Liver (tissue), 9 donors: ENCODE data around the gene SLC38A3. TPM values are rescaled to one million over a fixed set of nuclear protein-coding genes. Genes with fewer than 3 reads are reported as not detected.

Experiments used
- DNase-seq: peaks from one replicate; pipeline ENCODE4 v3.0.0-alpha.2; 2017; ENCODE audit warnings: low spot score
- H3K27ac ChIP-seq, 2 donors: one replicate each; pipeline ENCODE4 v1.7.0; 2013; ENCODE audit warnings: inconsistent platforms in 2 of 2, low read length in 2 of 2, control low read depth in 1 of 2, low read depth in 1 of 2, mild to moderate bottlenecking in 1 of 2
- H3K27me3 ChIP-seq, 4 donors: one replicate each; pipeline versions ENCODE4 v1.6.1 to v1.7.0; 2013; ENCODE audit warnings: low read length in 3 of 4, inconsistent platforms in 1 of 4, mild to moderate bottlenecking in 1 of 4, moderate library complexity in 1 of 4; ENCODE audit not compliant: control insufficient read depth in 4 of 4, insufficient read depth in 4 of 4
- H3K36me3 ChIP-seq, 4 donors: one replicate each; pipeline versions ENCODE4 v1.6.1 to v1.7.0; 2013; ENCODE audit warnings: low read length in 3 of 4, mild to moderate bottlenecking in 3 of 4, low read depth in 1 of 4, moderate library complexity in 1 of 4; ENCODE audit not compliant: control insufficient read depth in 4 of 4, insufficient read depth in 3 of 4
- H3K4me1 ChIP-seq, 4 donors: one replicate each; pipeline versions ENCODE4 v1.6.1 to v1.7.0; 2013; ENCODE audit warnings: low read length in 3 of 4, mild to moderate bottlenecking in 3 of 4, moderate library complexity in 1 of 4; ENCODE audit not compliant: control insufficient read depth in 4 of 4, insufficient read depth in 4 of 4
- H3K4me3 ChIP-seq, 3 donors: one replicate each; pipeline versions ENCODE4 v1.6.1 to v1.7.0; 2013; ENCODE audit warnings: low read length in 3 of 3, control low read depth in 1 of 3, low read depth in 1 of 3, mild to moderate bottlenecking in 1 of 3
- H3K9ac ChIP-seq, 2 donors: one replicate each; pipeline ENCODE4 v1.7.0; 2013; ENCODE audit warnings: low read length in 2 of 2, mild to moderate bottlenecking in 2 of 2, moderate library complexity in 2 of 2, control low read depth in 1 of 2, low read depth in 1 of 2
- H3K9me3 ChIP-seq, 4 donors: one replicate each; pipeline versions ENCODE4 v1.6.1 to v1.7.0; 2013; ENCODE audit warnings: low read length in 3 of 4; ENCODE audit not compliant: control insufficient read depth in 4 of 4
- FOXA1 ChIP-seq: IDR thresholded peaks from 2 replicates; pipeline ENCODE4 v1.6.1; 2016; ENCODE audit warnings: antibody characterized with exemption
- FOXA2 ChIP-seq: IDR thresholded peaks from 2 replicates; pipeline ENCODE4 v1.6.1; 2016; ENCODE audit warnings: antibody characterized with exemption
- GABPA ChIP-seq, 2 donors: IDR thresholded peaks in 1 of 2; conservative IDR thresholded peaks in 1 of 2; 2 replicates each; pipeline ENCODE4 v1.6.1; 2016; ENCODE audit warnings: antibody characterized with exemption in 2 of 2, mild to moderate bottlenecking in 1 of 2, moderate library complexity in 1 of 2
- HNF4G ChIP-seq: IDR thresholded peaks from 2 replicates; pipeline ENCODE4 v1.6.1; 2016; ENCODE audit warnings: antibody characterized with exemption
- JUND ChIP-seq, 2 donors: IDR thresholded peaks; 2 replicates each; pipeline ENCODE4 v1.6.1; 2016; ENCODE audit warnings: antibody characterized with exemption in 2 of 2
- NR2F2 ChIP-seq: IDR thresholded peaks from 2 replicates; pipeline ENCODE4 v1.6.1; 2016; ENCODE audit warnings: antibody characterized with exemption
- RAD21 ChIP-seq, 2 donors: IDR thresholded peaks; 2 replicates each; pipeline ENCODE4 v1.6.1; 2016; ENCODE audit warnings: antibody characterized with exemption in 2 of 2, mild to moderate bottlenecking in 2 of 2
- SP1 ChIP-seq: IDR thresholded peaks from 2 replicates; pipeline ENCODE4 v1.6.1; 2018; ENCODE audit warnings: antibody characterized with exemption, mild to moderate bottlenecking
- YY1 ChIP-seq: IDR thresholded peaks from 2 replicates; pipeline ENCODE4 v1.6.1; 2016; ENCODE audit warnings: antibody characterized with exemption, mild to moderate bottlenecking
- WGBS: extraction: QIAGEN DNeasy Blood & Tissue Kit; methylation state at CpG from one replicate; pipeline ENCODE4 v1.1.7; 2013; 5-methylcytosine and 5-hydroxymethylcytosine counted together
- polyA plus RNA-seq, 2 donors: library from polyadenylated mRNA; stranded (reverse) in 1 of 2; unstranded in 1 of 2; fragments of 200-250 nt in 1 of 2; fragments of >200 nt in 1 of 2; fragmentation: Nextera tagmentation in 1 of 2; extraction: Ambion mirVana in 1 of 2; gene quantifications; one replicate each; pipeline versions ENCODE4 v1.2.1 to v1.2.3, GENCODE V29; 2013 to 2015
- total RNA-seq, 2 donors: library from RNA; depleted of rRNA; stranded (reverse); fragments of >200 nt; gene quantifications; one replicate each; pipeline ENCODE4 v1.2.3, GENCODE V29; 2014
- TF ChIP-seq, protein P1 (sequence below): IDR thresholded peaks from 2 replicates; pipeline ENCODE4 v1.6.1; 2016; ENCODE audit warnings: antibody characterized with exemption
- TF ChIP-seq, protein P2 (sequence below): fragments of 150-350 bp; IDR thresholded peaks from 2 replicates; pipeline ENCODE4 v1.5.1; 2017; ENCODE audit warnings: improper control_type of control experiment, low read depth, low read length; ENCODE audit not compliant: missing input control
- TF ChIP-seq, protein P3 (sequence below): IDR thresholded peaks from 2 replicates; pipeline ENCODE4 v1.6.1; 2016; ENCODE audit warnings: antibody characterized with exemption
- TF ChIP-seq, protein P4 (sequence below): IDR thresholded peaks from 2 replicates; pipeline ENCODE4 v1.6.1; 2016; ENCODE audit warnings: antibody characterized with exemption, mild to moderate bottlenecking
- donor health status: healthy.
- donor health status: healthy.
- donor health status: healthy.
- donor health status: healthy.
- donor health status: healthy.

Gene SLC38A3
- 100 to 1,000 TPM in 1 of 2 donors, 10 to 100 TPM in 1; 98.1 to 166 TPM for total RNA-seq
- 100 to 1,000 TPM; 114 to 180 TPM for polyA plus RNA-seq

DNA sequence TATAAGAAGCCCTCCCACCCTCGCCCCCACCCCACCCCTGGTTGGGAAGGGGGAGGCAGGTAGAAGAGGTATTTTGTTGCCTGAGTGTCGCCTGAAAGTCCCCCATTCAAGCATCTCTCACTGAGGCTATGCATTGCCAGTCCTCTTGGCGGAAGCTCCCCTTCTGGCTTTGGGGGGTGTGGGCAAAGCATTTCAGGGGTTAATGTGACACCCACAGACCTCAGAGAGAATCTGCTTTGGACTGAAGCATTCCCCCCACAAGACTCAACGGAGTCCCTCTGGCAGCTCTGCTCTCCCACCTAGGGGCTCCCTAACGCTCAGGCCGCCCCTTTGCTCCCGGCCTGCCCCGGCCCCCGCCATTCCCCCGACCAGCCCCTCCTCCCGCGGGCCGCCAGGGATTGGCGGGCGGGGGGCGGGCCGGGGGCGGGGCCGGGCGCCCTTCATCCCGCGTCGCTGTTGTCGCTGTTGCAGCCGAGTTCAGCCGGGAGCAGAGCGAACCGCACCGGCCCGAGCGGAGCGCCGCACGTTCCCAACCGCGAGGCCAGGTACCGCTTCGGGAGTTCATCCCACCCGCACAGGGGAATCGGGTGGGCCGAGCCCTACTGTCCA, at the start of gene SLC38A3:
TSS of gene SLC38A3 (plus strand) at position 468 of the 609 bp plus-strand sequence. CDS start 8,929 bp downstream, outside the sequence.
- Histone ChIP-seq H3K4me3 (peak within 1 kb of the TSS; percentile 62 to 77 (median 75)), H3K9me3 (no peaks in the 10 kb centered on the region), H3K4me1 (peaks cover 41 to 82% (median 67%) of the 10 kb centered on the region in 4 donors), H3K36me3 (no peaks in the 10 kb centered on the region), H3K27me3 (no peaks in the 10 kb centered on the region), H3K9ac (peak within 1 kb of the TSS; percentile 65 to 89), H3K27ac (peak within 1 kb of the TSS; percentile 95 to 96)
- WGBS, result 2% methylated on average over 41 of the region's 41 CpGs
- TF ChIP-seq HNF4G, result no peak
- peak; percentile 17 for TF ChIP-seq YY1
- peak; percentile 69 for DNase-seq

DNA sequence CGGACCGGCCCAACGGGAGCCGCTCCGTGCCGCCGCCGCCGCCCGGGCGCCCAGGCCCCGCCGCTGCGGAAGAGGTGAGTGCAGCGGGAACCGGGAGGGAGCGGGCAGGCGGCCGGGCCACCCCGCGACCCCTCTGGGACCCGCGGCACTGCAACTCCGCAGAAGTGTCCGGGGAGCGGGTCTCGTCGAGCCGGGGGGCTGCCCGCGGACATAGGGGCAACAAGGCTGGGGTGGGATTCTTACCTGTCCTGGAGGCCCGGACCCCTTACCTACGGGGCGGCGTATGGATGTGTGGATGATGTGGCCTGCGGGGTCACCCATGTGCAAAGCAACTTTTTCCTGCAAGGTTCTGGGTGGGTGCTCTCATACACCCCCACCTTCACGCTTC, 49.6 kb upstream of the SLC38A3 start:
- Histone ChIP-seq H3K27ac (no peak overlapping the region), H3K9me3 (no peaks in the 10 kb centered on the region), H3K27me3 (no peaks in the 10 kb centered on the region), H3K4me1 (peaks cover 3 to 22% (median 11%) of the 10 kb centered on the region in 4 donors), H3K36me3 (no peaks in the 10 kb centered on the region), H3K4me3 (peak overlapping the region in 1 of 3 donors; percentile 59), H3K9ac (peak overlapping the region in 1 of 2 donors; percentile 7)
- DNase-seq, result no peak
- TF ChIP-seq GABPA (IDR thresholded peaks at IDR 0.05 in 1 of 2, conservative IDR thresholded peaks at IDR 0.05 in 1 of 2) (no peak), JUND (IDR thresholded peaks at IDR 0.05) (no peak), SP1 (no peak), NR2F2 (no peak), FOXA2 (no peak), HNF4G (no peak), FOXA1 (no peak), RAD21 (IDR thresholded peaks at IDR 0.05) (no peak)
- TF ChIP-seq, protein P1, sequence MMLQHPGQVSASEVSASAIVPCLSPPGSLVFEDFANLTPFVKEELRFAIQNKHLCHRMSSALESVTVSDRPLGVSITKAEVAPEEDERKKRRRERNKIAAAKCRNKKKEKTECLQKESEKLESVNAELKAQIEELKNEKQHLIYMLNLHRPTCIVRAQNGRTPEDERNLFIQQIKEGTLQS, result no peak
- TF ChIP-seq, protein P2, sequence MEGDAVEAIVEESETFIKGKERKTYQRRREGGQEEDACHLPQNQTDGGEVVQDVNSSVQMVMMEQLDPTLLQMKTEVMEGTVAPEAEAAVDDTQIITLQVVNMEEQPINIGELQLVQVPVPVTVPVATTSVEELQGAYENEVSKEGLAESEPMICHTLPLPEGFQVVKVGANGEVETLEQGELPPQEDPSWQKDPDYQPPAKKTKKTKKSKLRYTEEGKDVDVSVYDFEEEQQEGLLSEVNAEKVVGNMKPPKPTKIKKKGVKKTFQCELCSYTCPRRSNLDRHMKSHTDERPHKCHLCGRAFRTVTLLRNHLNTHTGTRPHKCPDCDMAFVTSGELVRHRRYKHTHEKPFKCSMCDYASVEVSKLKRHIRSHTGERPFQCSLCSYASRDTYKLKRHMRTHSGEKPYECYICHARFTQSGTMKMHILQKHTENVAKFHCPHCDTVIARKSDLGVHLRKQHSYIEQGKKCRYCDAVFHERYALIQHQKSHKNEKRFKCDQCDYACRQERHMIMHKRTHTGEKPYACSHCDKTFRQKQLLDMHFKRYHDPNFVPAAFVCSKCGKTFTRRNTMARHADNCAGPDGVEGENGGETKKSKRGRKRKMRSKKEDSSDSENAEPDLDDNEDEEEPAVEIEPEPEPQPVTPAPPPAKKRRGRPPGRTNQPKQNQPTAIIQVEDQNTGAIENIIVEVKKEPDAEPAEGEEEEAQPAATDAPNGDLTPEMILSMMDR, result no peak
- TF ChIP-seq, protein P3, sequence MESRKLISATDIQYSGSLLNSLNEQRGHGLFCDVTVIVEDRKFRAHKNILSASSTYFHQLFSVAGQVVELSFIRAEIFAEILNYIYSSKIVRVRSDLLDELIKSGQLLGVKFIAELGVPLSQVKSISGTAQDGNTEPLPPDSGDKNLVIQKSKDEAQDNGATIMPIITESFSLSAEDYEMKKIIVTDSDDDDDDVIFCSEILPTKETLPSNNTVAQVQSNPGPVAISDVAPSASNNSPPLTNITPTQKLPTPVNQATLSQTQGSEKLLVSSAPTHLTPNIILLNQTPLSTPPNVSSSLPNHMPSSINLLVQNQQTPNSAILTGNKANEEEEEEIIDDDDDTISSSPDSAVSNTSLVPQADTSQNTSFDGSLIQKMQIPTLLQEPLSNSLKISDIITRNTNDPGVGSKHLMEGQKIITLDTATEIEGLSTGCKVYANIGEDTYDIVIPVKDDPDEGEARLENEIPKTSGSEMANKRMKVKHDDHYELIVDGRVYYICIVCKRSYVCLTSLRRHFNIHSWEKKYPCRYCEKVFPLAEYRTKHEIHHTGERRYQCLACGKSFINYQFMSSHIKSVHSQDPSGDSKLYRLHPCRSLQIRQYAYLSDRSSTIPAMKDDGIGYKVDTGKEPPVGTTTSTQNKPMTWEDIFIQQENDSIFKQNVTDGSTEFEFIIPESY, result no peak
- TF ChIP-seq, protein P4, sequence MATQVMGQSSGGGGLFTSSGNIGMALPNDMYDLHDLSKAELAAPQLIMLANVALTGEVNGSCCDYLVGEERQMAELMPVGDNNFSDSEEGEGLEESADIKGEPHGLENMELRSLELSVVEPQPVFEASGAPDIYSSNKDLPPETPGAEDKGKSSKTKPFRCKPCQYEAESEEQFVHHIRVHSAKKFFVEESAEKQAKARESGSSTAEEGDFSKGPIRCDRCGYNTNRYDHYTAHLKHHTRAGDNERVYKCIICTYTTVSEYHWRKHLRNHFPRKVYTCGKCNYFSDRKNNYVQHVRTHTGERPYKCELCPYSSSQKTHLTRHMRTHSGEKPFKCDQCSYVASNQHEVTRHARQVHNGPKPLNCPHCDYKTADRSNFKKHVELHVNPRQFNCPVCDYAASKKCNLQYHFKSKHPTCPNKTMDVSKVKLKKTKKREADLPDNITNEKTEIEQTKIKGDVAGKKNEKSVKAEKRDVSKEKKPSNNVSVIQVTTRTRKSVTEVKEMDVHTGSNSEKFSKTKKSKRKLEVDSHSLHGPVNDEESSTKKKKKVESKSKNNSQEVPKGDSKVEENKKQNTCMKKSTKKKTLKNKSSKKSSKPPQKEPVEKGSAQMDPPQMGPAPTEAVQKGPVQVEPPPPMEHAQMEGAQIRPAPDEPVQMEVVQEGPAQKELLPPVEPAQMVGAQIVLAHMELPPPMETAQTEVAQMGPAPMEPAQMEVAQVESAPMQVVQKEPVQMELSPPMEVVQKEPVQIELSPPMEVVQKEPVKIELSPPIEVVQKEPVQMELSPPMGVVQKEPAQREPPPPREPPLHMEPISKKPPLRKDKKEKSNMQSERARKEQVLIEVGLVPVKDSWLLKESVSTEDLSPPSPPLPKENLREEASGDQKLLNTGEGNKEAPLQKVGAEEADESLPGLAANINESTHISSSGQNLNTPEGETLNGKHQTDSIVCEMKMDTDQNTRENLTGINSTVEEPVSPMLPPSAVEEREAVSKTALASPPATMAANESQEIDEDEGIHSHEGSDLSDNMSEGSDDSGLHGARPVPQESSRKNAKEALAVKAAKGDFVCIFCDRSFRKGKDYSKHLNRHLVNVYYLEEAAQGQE, result no peak
- WGBS, result 7% methylated on average over 37 of the region's 37 CpGs
